ENCODE data around the gene EEF2. TPM values are rescaled to one million over a fixed set of nuclear protein-coding genes. Genes with fewer than 3 reads are reported as not detected.

Gene EEF2
- total and polyA plus RNA-seq, 2 of the 4 experiments (the other 2 are of a cell fraction) = 1,505 to 2,161 TPM

DNA sequence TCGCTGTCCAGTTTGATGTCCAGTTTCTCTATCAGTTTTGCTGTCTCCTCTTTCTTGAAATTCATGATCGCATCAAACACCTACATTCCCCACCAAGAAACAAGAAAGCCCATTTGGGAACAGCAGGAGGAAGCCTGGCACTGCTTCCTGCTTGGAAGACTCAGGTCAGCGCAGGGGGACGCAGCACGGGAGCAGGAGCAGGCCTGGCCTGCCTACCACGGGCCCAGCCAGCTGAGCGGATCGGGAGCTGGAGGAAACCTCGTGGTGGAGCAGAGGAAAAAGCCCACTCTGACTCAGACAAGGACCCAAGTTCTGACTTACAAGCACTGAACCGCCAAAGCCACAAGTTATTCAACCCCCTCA lies 3.9 kb downstream of the EEF2 start:
- H4K5ac ChIP-seq (ENCODE audit: low read depth, low read length) = no peak overlapping the region
- DNase-seq (no peak), ATAC-seq (ENCODE audit: low read depth) (no peak)
- H4K8ac ChIP-seq (ENCODE audit: low read depth in 2 of 2, low read length in 2 of 2) = no peak overlapping the region
- peaks cover 78% of the 10 kb centered on the region for H3K36me3 ChIP-seq (ENCODE audit: control insufficient read depth, insufficient read depth, low read length)
- H3K4me3 ChIP-seq (ENCODE audit: insufficient read depth, low read depth, low read length) = no peak overlapping the region
- no peak overlapping the region for H4K91ac ChIP-seq (ENCODE audit: insufficient read depth, low read depth, low read length)
- no peak overlapping the region for H3K56ac ChIP-seq (ENCODE audit: extremely low read depth, insufficient read depth, low read length)
- no peak overlapping the region for H2BK15ac ChIP-seq (ENCODE audit: low read depth, low read length)
- H3K27me3 ChIP-seq (ENCODE audit: control insufficient read depth, insufficient read depth, low read length) = no peaks in the 10 kb centered on the region
- H2BK20ac ChIP-seq (ENCODE audit: low read depth, low read length) = no peak overlapping the region
- H3K9me1 ChIP-seq (ENCODE audit: insufficient read depth, low read length) = peaks cover 15% of the 10 kb centered on the region; the same call in 1 of the 2 replicates
- dilution Hi-C loops (cut with HindIII; ENCODE audit: low sequenced_read_pairs, unreplicated experiment) = no loop called here
- peaks cover 89% of the 10 kb centered on the region for H4K20me1 ChIP-seq (ENCODE audit: insufficient read depth, low read length)
- no TSS peak for BruUV-seq (replicated peaks)
- H2AK9ac ChIP-seq (replicated peaks; ENCODE audit: low read depth, low read length, poor library complexity) = no peak overlapping the region
- H3K4me1 ChIP-seq (ENCODE audit: control insufficient read depth, insufficient read depth, low read length) = peaks cover 9% of the 10 kb centered on the region
- ChIA-PET CTCF (no interaction called here), POLR2A (ENCODE audit: unreplicated experiment) (no interaction called here)
- intact Hi-C loops (cut with micrococcal nuclease) = no loop called here
- no peak overlapping the region for H3K4me2 ChIP-seq (ENCODE audit: low read depth, low read length)
- no peak overlapping the region for H2AFZ ChIP-seq (replicated peaks; ENCODE audit: low read length, poor library complexity)
- in situ Hi-C loops (cut with MboI; ENCODE audit: low sequenced_read_pairs) = no loop called here
- 90% methylated on average over 8 of the region's 10 CpGs; no CpG with 5 or more reads in 1 of the 2 experiments for WGBS, 2 experiments (ENCODE audit: extremely low coverage in 2 of 2, insufficient read length in 1 of 2)
- TF ChIP-seq CHD1 (IDR thresholded peaks at IDR 0.05; ENCODE audit: low read depth, low read length) = no peak
- TF ChIP-seq SMC3 (IDR thresholded peaks at IDR 0.05; ENCODE audit: low read depth, low read length) = no peak
- TF ChIP-seq CEBPB (IDR thresholded peaks at IDR 0.05; ENCODE audit: low read depth, low read length) = no peak
- no peak for TF ChIP-seq BHLHE40 (IDR thresholded peaks at IDR 0.05; ENCODE audit: low read depth, low read length)
- TF ChIP-seq MAFK (IDR thresholded peaks at IDR 0.05; ENCODE audit: low read depth, low read length) = no peak
- no peak for TF ChIP-seq RAD21 (IDR thresholded peaks at IDR 0.05; ENCODE audit: low read length)
- TF ChIP-seq RFX5 (IDR thresholded peaks at IDR 0.05; ENCODE audit: low read depth, low read length) = no peak
- TF ChIP-seq, protein P1, sequence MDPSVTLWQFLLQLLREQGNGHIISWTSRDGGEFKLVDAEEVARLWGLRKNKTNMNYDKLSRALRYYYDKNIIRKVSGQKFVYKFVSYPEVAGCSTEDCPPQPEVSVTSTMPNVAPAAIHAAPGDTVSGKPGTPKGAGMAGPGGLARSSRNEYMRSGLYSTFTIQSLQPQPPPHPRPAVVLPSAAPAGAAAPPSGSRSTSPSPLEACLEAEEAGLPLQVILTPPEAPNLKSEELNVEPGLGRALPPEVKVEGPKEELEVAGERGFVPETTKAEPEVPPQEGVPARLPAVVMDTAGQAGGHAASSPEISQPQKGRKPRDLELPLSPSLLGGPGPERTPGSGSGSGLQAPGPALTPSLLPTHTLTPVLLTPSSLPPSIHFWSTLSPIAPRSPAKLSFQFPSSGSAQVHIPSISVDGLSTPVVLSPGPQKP (IDR thresholded peaks at IDR 0.05; ENCODE audit: borderline replicate concordance, low read depth, low read length) = no peak
- TF ChIP-seq, protein P2, sequence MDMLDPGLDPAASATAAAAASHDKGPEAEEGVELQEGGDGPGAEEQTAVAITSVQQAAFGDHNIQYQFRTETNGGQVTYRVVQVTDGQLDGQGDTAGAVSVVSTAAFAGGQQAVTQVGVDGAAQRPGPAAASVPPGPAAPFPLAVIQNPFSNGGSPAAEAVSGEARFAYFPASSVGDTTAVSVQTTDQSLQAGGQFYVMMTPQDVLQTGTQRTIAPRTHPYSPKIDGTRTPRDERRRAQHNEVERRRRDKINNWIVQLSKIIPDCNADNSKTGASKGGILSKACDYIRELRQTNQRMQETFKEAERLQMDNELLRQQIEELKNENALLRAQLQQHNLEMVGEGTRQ (IDR thresholded peaks at IDR 0.05; ENCODE audit: low read depth, low read length) = no peak
- no peak for TF ChIP-seq MAZ (IDR thresholded peaks at IDR 0.05; ENCODE audit: borderline replicate concordance, low read depth, low read length)
- no peak for TF ChIP-seq NFE2L2 (IDR thresholded peaks at IDR 0.05; ENCODE audit: low read depth, low read length)
- no peak for TF ChIP-seq RCOR1 (IDR thresholded peaks at IDR 0.05; ENCODE audit: insufficient replicate concordance, low read length)
- no peak for TF ChIP-seq POLR2A (IDR thresholded peaks at IDR 0.05; ENCODE audit: low read depth, low read length)
- no peak for TF ChIP-seq MXI1 (IDR thresholded peaks at IDR 0.05; ENCODE audit: borderline replicate concordance, low read depth, low read length)
- TF ChIP-seq FOS (IDR thresholded peaks at IDR 0.05; ENCODE audit: low read depth, low read length) = no peak
- TF ChIP-seq, protein P3, sequence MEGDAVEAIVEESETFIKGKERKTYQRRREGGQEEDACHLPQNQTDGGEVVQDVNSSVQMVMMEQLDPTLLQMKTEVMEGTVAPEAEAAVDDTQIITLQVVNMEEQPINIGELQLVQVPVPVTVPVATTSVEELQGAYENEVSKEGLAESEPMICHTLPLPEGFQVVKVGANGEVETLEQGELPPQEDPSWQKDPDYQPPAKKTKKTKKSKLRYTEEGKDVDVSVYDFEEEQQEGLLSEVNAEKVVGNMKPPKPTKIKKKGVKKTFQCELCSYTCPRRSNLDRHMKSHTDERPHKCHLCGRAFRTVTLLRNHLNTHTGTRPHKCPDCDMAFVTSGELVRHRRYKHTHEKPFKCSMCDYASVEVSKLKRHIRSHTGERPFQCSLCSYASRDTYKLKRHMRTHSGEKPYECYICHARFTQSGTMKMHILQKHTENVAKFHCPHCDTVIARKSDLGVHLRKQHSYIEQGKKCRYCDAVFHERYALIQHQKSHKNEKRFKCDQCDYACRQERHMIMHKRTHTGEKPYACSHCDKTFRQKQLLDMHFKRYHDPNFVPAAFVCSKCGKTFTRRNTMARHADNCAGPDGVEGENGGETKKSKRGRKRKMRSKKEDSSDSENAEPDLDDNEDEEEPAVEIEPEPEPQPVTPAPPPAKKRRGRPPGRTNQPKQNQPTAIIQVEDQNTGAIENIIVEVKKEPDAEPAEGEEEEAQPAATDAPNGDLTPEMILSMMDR (conservative IDR thresholded peaks at IDR 0.05; ENCODE audit: low read depth, low read length) = no peak
- H3K23ac ChIP-seq (ENCODE audit: low read depth, low read length) = no peak overlapping the region
- no peak overlapping the region for H2AK5ac ChIP-seq (ENCODE audit: low read depth, low read length)
- H3K27ac ChIP-seq (ENCODE audit: insufficient read depth, low read length) = no peak overlapping the region
- no peak overlapping the region for H3K18ac ChIP-seq (ENCODE audit: low read depth, low read length)
- no peak overlapping the region for H3K14ac ChIP-seq (replicated peaks; ENCODE audit: low read depth, low read length)
- H3K9me3 ChIP-seq (ENCODE audit: control insufficient read depth, insufficient read depth, low read length) = no peaks in the 10 kb centered on the region
- H2BK5ac ChIP-seq (ENCODE audit: low read depth, low read length, poor library complexity, severe bottlenecking) = no peak overlapping the region
- no peak overlapping the region for H3K4ac ChIP-seq (ENCODE audit: low read depth, low read length)
- H2BK120ac ChIP-seq (ENCODE audit: low read depth, low read length) = no peak overlapping the region
- H3K9ac ChIP-seq (ENCODE audit: low read depth, low read length) = no peak overlapping the region
- peaks cover 9 to 87% of the 10 kb centered on the region in 2 experiments for H3K79me1 ChIP-seq (ENCODE audit: low read depth in 1 of 2, low read length in 2 of 2)
